Measurements from ENCODE around the gene ATAD1.
"Not testable (repeated sequence)": the region's sequence is repeated elsewhere in the genome, so short reads cannot be mapped to it uniquely, and the experiment has no call there.

GRCh38 chr10:87846711-87847110, 28.7 kb upstream of the ATAD1 start:
- not testable (repeated sequence) for TF ChIP-seq POLR2A (IDR thresholded peaks at IDR 0.05; ENCODE audit: low read depth, low read length); TAF1 (IDR thresholded peaks at IDR 0.05; ENCODE audit: borderline replicate concordance, low read depth, low read length)

Measured in GM12892 (cell line).